ENCODE data around the gene HTT. TPM values are rescaled to one million over a fixed set of nuclear protein-coding genes. Genes with fewer than 3 reads are reported as not detected.

HTT gene
- polyA plus RNA-seq, 3 donors: 1.8 to 27.1 (median 3.0) TPM

GRCh38 chr4:3075652-3075981 lies 1.1 kb downstream of the HTT start:
- Mint-ChIP-seq H3K36me3 (peaks cover 5 to 9% of the 10 kb centered on the region in 2 donors), H3K9me3 (no peaks in the 10 kb centered on the region), H3K27ac (peak overlapping the region; percentile 7 to 97 (median 94)), H3K27me3 (ENCODE audit: low read depth in 3 of 3) (no peaks in the 10 kb centered on the region), H3K4me3 (peak overlapping the region; percentile 92), H3K4me1 (peaks cover 34% of the 10 kb centered on the region)
- peak overlapping the region; percentile 87 for H3K4me2 ChIP-seq (replicated peaks; ENCODE audit: extremely low read depth, low read length, poor library complexity, severe bottlenecking)
- no peaks in the 10 kb centered on the region for H3K36me3 ChIP-seq (replicated peaks in 1 of 2; ENCODE audit: control insufficient read depth in 1 of 2, insufficient read depth in 2 of 2, low read length in 2 of 2)
- H3K9me3 ChIP-seq (replicated peaks in 1 of 2; ENCODE audit: control insufficient read depth in 1 of 2, insufficient read depth in 1 of 2, low read length in 2 of 2): no peaks in the 10 kb centered on the region
- peak overlapping the region; percentile 58 to 95 (median 89) for H3K4me3 ChIP-seq (replicated peaks in 1 of 3; ENCODE audit: low read depth in 2 of 3, low read length in 3 of 3)
- H3K79me2 ChIP-seq (ENCODE audit: insufficient read depth, low read length): peaks cover 55% of the 10 kb centered on the region
- H4K20me1 ChIP-seq (ENCODE audit: insufficient read depth, low read length): peaks cover 48% of the 10 kb centered on the region
- TF ChIP-seq CTCF (IDR thresholded peaks at IDR 0.05): no peak
- peak overlapping the region in 1 of 2 donors; percentile 92 for H3K27ac ChIP-seq (ENCODE audit: low read depth in 1 of 2, low read length in 2 of 2)
- H3K27me3 ChIP-seq (ENCODE audit: control insufficient read depth in 2 of 2, insufficient read depth in 2 of 2, low read length in 2 of 2): no peaks in the 10 kb centered on the region
- no peak for DNase-seq
- intact Hi-C loops (cut with micrococcal nuclease): loop anchor here (10.0 kb wide), 2 partner anchors 219 to 1491 kb away; partner anchors contain the start of gene RGS12 (in 1 of the 2)
- H3K9ac ChIP-seq (ENCODE audit: insufficient read depth, low read length, poor library complexity, severe bottlenecking): peak overlapping the region; percentile 92
- WGBS (ENCODE audit: insufficient coverage): 0% methylated on average over 3 of the region's 8 CpGs
- H2AFZ ChIP-seq (ENCODE audit: insufficient read depth, low read depth, low read length, poor library complexity, severe bottlenecking): peak overlapping the region; percentile 63
- peaks cover 30 to 41% of the 10 kb centered on the region in 2 donors for H3K4me1 ChIP-seq (ENCODE audit: control insufficient read depth in 1 of 2, insufficient read depth in 2 of 2, low read length in 2 of 2)

GRCh38 chr4:3077796-3078195 lies 3.3 kb downstream of the HTT start:
- no peak for TF ChIP-seq CTCF (IDR thresholded peaks at IDR 0.05)
- Histone ChIP-seq H3K9ac (ENCODE audit: insufficient read depth, low read length, poor library complexity, severe bottlenecking) (no peak overlapping the region), H3K9me3 (replicated peaks in 1 of 2; ENCODE audit: control insufficient read depth in 1 of 2, insufficient read depth in 1 of 2, low read length in 2 of 2) (no peaks in the 10 kb centered on the region), H3K4me3 (replicated peaks in 1 of 3; ENCODE audit: low read depth in 2 of 3, low read length in 3 of 3) (no peak overlapping the region), H4K20me1 (ENCODE audit: insufficient read depth, low read length) (peaks cover 70% of the 10 kb centered on the region), H2AFZ (ENCODE audit: insufficient read depth, low read depth, low read length, poor library complexity, severe bottlenecking) (no peak overlapping the region), H3K4me2 (replicated peaks; ENCODE audit: extremely low read depth, low read length, poor library complexity, severe bottlenecking) (no peak overlapping the region), H3K79me2 (ENCODE audit: insufficient read depth, low read length) (peaks cover 77% of the 10 kb centered on the region), H3K27ac (ENCODE audit: low read depth in 1 of 2, low read length in 2 of 2) (no peak overlapping the region), H3K36me3 (replicated peaks in 1 of 2; ENCODE audit: control insufficient read depth in 1 of 2, insufficient read depth in 2 of 2, low read length in 2 of 2) (no peaks in the 10 kb centered on the region), H3K4me1 (ENCODE audit: control insufficient read depth in 1 of 2, insufficient read depth in 2 of 2, low read length in 2 of 2) (peaks cover 30 to 41% of the 10 kb centered on the region in 2 donors), H3K27me3 (ENCODE audit: control insufficient read depth in 2 of 2, insufficient read depth in 2 of 2, low read length in 2 of 2) (no peaks in the 10 kb centered on the region)
- peaks cover 5 to 9% of the 10 kb centered on the region in 2 donors for H3K36me3 Mint-ChIP-seq
- no peak overlapping the region for H3K27ac Mint-ChIP-seq
- no peak for DNase-seq
- peaks cover 0 to 2% (median 0%) of the 10 kb centered on the region in 3 donors for H3K27me3 Mint-ChIP-seq (ENCODE audit: low read depth in 3 of 3)
- no peak overlapping the region for H3K4me3 Mint-ChIP-seq
- no peaks in the 10 kb centered on the region for H3K9me3 Mint-ChIP-seq
- 38% methylated on average over 1 of the region's 2 CpGs for WGBS (ENCODE audit: insufficient coverage)
- peaks cover 37% of the 10 kb centered on the region for H3K4me1 Mint-ChIP-seq
- intact Hi-C loops (cut with micrococcal nuclease): loop anchor here (10.0 kb wide), 2 partner anchors 217 to 1493 kb away; partner anchors contain the start of gene RGS12 (in 1 of the 2)
